Mucosa of rectum (tissue), 2 donors: ENCODE measurements around the gene ATP5IF1.

ENCODE experiments used
- H3K27ac ChIP-seq, 2 donors: one replicate each; pipeline ENCODE4 v1.7.0; 2013; ENCODE audit warnings: inconsistent platforms in 2 of 2, low read depth in 2 of 2, low read length in 2 of 2
- H3K27me3 ChIP-seq, 2 donors: one replicate each; pipeline ENCODE4 v1.7.0; 2013; ENCODE audit warnings: low read length in 2 of 2; ENCODE audit not compliant: control insufficient read depth in 2 of 2, insufficient read depth in 2 of 2
- H3K36me3 ChIP-seq, 2 donors: one replicate each; pipeline ENCODE4 v1.7.0; 2013; ENCODE audit warnings: low read length in 2 of 2; ENCODE audit not compliant: control insufficient read depth in 2 of 2, insufficient read depth in 2 of 2
- H3K4me1 ChIP-seq, 2 donors: one replicate each; pipeline ENCODE4 v1.7.0; 2013; ENCODE audit warnings: low read length in 2 of 2, mild to moderate bottlenecking in 1 of 2; ENCODE audit not compliant: control insufficient read depth in 2 of 2, insufficient read depth in 2 of 2
- H3K4me3 ChIP-seq, 2 donors: one replicate each; pipeline ENCODE4 v1.7.0; 2013; ENCODE audit warnings: low read length in 2 of 2
- H3K9ac ChIP-seq, 2 donors: one replicate each; pipeline ENCODE4 v1.7.0; 2013; ENCODE audit warnings: low read length in 2 of 2, low read depth in 1 of 2, mild to moderate bottlenecking in 1 of 2
- H3K9me3 ChIP-seq, 2 donors: one replicate each; pipeline ENCODE4 v1.7.0; 2013; ENCODE audit warnings: low read length in 2 of 2; ENCODE audit not compliant: control insufficient read depth in 2 of 2
- donor health status: healthy.
- donor health status: Normal muscosa, but diverticular disease.

Gene ATP5IF1

DNA sequence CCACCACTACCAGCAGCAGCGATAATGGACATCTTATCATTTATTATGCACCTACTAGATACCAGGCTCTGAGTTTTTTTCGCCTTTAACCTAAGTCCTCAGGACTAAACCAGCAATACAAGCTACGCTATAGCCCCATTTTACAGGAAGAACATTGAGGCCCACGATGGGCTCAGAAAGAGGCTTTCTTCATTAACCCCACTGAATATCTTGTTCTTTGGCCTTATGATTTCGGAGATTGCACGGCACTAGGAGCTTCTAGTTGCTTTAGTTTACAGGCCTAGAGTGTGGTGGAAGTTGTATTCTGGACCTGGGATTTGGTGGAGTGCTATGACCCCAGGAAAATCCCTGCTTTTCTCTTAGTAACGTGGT lies 24.9 kb downstream of the ATP5IF1 start:
- Histone ChIP-seq H3K27me3 (no peaks in the 10 kb centered on the region), H3K4me3 (peak overlapping the region; percentile 82 to 88), H3K9ac (peak overlapping the region; percentile 14 to 56), H3K27ac (no peak overlapping the region), H3K9me3 (no peaks in the 10 kb centered on the region), H3K36me3 (no peaks in the 10 kb centered on the region), H3K4me1 (peaks cover 14 to 15% of the 10 kb centered on the region in 2 donors)

DNA sequence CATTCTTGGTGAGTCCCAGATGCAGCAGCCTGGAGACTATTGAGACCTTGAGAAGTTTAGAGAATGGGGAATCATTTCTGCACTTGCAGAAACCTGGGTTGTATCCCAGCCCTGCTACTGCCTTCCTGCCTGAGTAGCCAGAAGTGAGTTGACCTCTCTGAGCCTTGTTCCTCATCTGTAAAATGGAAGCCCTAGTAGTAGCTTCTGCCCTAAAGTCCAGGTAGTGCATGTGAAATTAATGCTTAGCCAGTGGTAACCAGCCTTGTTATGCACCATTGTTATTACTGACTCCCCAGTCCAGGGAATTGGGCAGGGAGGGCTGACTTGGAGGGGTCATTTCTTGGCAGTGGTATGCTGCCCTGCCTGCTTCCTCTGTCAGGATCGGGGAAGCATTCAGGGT lies 29.0 kb downstream of the ATP5IF1 start:
- Histone ChIP-seq H3K4me1 (peaks cover 9 to 10% of the 10 kb centered on the region in 2 donors), H3K27me3 (no peaks in the 10 kb centered on the region), H3K9me3 (no peaks in the 10 kb centered on the region), H3K36me3 (no peaks in the 10 kb centered on the region), H3K9ac (no peak overlapping the region), H3K4me3 (no peak overlapping the region), H3K27ac (no peak overlapping the region)

DNA sequence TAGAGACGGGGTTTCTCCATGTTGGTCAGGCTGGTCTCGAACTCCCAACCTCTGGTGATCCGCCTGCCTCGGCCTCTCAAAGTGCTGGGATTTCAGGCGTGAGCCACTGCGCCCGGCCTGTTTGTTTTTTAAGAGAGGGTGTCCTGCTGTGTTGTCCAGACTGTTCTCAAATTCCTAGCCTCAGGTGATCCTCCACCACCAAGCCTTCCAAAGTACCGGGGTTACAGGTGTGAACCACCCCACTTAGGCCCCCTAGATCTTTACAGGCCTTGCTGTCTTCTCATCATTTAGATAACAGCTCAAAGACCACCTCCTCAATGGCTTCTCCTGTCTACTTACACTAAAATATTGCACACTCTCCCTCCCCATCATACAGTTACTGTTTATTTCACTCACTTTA lies 29.7 kb downstream of the ATP5IF1 start:
- H3K4me1 ChIP-seq = peaks cover 9 to 10% of the 10 kb centered on the region in 2 donors
- no peak overlapping the region for H3K9ac ChIP-seq
- H3K27me3 ChIP-seq = no peaks in the 10 kb centered on the region

DNA sequence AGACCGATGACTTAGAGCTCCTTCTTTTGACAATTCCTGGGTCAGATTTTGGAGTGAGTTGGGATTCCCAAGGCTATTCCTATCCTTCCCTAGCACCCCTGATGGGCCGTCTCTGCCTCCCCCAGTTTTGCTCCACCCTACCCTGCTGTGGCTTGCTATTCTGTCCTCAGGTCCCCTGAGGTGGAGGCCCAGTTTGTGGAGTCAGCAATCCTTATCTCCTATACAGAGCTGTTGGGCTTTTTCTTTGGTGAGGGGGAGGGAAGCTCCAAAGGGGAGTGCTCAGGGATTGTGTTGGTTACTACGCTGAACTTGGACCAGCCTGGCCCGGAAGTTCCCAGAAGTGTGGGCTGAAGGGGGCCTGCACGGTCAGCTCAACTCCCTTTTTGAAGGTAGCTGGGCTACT lies 31.0 kb downstream of the ATP5IF1 start:
- H3K27ac ChIP-seq = no peak overlapping the region
- peaks cover 0 to 4% of the 10 kb centered on the region in 2 donors for H3K4me1 ChIP-seq
- H3K27me3 ChIP-seq = no peaks in the 10 kb centered on the region
- no peak overlapping the region for H3K9ac ChIP-seq
- peaks cover 5 to 11% of the 10 kb centered on the region in 2 donors for H3K36me3 ChIP-seq
- no peaks in the 10 kb centered on the region for H3K9me3 ChIP-seq
- no peak overlapping the region for H3K4me3 ChIP-seq

More for the DNA sequence above, 29.7 kb downstream of the ATP5IF1 start:
- H3K4me3 ChIP-seq = no peak overlapping the region
- no peak overlapping the region for H3K27ac ChIP-seq
- no peaks in the 10 kb centered on the region for H3K36me3 ChIP-seq
- no peaks in the 10 kb centered on the region for H3K9me3 ChIP-seq

DNA sequence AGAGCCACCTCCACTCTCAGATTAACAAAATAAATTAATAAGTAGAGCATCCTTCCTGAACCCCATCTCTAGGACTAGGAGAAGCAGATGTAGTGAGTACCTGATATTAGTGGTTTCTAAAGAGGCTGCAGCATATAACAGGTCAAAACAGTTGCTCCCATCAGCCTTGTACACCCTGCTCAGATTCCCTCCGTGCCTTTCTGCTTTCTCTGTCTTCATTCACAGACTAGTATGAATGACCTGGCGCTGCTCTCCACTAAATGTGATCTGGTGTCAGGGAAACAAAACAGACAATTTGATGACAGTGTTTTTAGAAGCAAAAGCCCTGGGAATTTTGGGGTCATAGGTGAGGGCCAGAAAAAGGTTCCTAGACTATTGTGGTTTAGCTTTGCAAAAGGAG lies 31.7 kb downstream of the ATP5IF1 start:
- Histone ChIP-seq H3K27me3 (no peaks in the 10 kb centered on the region), H3K9ac (no peak overlapping the region), H3K9me3 (no peaks in the 10 kb centered on the region), H3K36me3 (peaks cover 12 to 18% of the 10 kb centered on the region in 2 donors), H3K4me3 (no peak overlapping the region), H3K4me1 (peaks cover 0 to 4% of the 10 kb centered on the region in 2 donors), H3K27ac (no peak overlapping the region)

DNA sequence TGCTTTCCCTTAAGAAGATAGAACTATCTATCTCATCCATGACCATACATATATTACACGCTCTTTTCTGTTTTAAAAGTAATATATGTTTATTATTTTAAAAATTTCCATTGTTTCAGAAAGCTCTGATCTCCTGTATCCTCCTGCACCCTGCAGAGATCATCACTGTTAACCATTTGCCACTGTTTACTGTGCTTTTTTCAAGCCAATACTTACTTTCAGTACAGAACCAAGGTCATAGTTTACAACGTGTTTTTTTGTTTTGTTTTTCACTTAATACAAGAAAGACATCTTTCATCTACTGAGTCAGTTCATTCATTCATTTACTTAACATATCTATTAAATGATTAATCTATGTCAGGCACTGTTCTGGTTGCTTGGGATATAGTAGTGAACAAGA lies 33.6 kb downstream of the ATP5IF1 start:
- H3K27me3 ChIP-seq = no peaks in the 10 kb centered on the region
- no peak overlapping the region for H3K4me3 ChIP-seq
- peaks cover 30 to 33% of the 10 kb centered on the region in 2 donors for H3K36me3 ChIP-seq
- H3K4me1 ChIP-seq = no peaks in the 10 kb centered on the region
- no peak overlapping the region for H3K9ac ChIP-seq
- no peak overlapping the region for H3K27ac ChIP-seq
- no peaks in the 10 kb centered on the region for H3K9me3 ChIP-seq

DNA sequence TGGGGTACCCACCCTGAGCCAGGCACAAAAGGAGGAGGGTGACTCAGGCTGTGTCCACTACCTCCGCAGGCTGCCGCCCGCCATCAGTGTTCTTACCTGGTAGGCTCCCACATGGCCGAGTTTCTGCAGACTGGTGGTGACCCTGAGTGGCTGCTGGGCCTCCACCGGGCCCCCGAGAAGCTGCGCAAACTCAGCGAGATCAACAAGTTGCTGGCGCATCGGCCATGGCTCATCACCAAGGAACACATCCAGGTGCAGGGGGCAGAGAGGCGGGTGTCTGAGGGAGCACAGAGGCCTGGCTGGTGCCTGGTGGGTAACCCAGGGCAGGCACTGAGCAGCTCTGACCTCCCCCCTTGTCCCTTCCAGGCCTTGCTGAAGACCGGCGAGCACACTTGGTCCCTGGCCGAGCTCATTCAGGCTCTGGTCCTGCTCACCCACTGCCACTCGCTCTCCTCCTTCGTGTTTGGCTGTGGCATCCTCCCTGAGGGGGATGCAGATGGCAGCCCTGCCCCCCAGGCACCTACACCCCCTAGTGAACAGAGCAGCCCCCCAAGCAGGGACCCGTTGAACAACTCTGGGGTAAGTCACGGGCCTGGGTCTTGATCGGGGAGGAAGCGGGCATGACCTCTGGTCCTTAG lies 36.4 kb downstream of the ATP5IF1 start:
- Histone ChIP-seq H3K9me3 (no peaks in the 10 kb centered on the region), H3K4me3 (no peak overlapping the region), H3K4me1 (no peaks in the 10 kb centered on the region), H3K36me3 (peaks cover 36 to 38% of the 10 kb centered on the region in 2 donors), H3K27me3 (no peaks in the 10 kb centered on the region), H3K9ac (no peak overlapping the region), H3K27ac (no peak overlapping the region)

DNA sequence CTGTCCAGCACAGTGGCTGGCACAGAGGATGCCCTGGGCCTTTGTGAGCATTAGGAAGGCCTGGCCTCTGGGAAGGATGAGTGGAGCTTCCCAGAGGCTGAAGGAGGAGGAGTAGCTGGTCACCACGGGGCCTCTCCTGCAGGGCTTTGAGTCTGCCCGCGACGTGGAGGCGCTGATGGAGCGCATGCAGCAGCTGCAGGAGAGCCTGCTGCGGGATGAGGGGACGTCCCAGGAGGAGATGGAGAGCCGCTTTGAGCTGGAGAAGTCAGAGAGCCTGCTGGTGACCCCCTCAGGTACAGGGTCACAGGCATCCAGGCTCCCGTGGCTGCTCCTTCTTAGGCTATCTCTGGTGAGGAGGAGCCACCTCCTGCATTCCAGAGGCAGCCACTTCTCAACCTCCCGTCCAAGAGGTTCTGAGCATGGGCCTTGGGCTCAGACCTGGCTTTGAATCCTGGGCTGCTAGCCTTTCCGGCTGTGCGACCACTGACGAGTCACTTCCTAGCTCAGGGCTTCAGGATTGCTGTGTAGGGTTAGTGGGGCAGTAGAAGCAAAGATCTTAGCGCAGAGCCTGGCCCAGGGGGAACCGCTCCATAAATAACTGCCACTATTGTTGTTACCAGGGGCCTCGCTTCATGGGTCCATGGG lies 37.4 kb downstream of the ATP5IF1 start:
- H3K9me3 ChIP-seq = no peaks in the 10 kb centered on the region
- H3K4me3 ChIP-seq = no peak overlapping the region
- no peak overlapping the region for H3K9ac ChIP-seq
- peaks cover 44% of the 10 kb centered on the region in 2 donors for H3K36me3 ChIP-seq
- H3K27me3 ChIP-seq = no peaks in the 10 kb centered on the region
- H3K4me1 ChIP-seq = no peaks in the 10 kb centered on the region
- no peak overlapping the region for H3K27ac ChIP-seq

DNA sequence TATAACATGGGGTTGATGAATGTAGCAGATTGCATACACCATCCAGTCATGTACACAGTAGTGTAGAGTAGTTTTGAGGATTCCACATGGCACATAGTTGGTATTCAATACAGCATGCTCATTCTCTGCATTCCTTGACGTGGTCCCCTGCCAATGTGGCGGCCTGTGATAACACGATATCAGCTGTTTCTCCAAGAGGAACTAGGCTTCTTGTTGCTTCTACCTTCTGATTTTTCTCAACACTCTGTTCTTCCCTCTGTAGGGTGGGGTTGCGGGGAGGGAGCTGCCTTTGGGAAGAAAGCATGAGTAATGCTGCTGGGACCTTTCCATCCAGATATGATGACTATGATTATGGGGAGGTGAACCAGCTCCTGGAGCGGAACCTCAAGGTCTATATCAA lies 42.8 kb downstream of the ATP5IF1 start:
- H3K4me3 ChIP-seq = no peak overlapping the region
- no peak overlapping the region for H3K27ac ChIP-seq
- no peak overlapping the region for H3K9ac ChIP-seq
- H3K4me1 ChIP-seq = peaks cover 23 to 24% of the 10 kb centered on the region in 2 donors
- H3K9me3 ChIP-seq = no peaks in the 10 kb centered on the region
- peaks cover 38 to 51% of the 10 kb centered on the region in 2 donors for H3K36me3 ChIP-seq
- H3K27me3 ChIP-seq = no peaks in the 10 kb centered on the region

DNA sequence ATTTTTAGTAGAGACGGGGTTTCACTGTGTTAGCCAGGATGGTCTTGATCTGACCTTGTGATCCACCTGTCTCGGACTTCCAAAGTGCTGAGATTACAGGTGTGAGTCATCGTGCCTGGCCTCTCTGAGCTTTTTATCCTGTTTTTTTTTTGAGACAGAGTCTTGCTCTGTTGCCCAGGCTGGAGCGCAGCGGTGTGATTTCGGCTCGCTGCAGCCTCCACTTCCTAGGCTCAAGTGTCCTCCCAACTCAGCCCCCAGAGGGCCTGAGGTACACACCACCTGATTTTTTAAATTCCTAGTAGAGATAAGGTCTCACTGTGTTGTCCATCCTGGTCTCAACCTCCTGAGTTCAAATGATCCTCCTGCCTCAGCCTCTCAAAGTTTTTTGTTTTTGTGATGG lies 43.8 kb downstream of the ATP5IF1 start:
- no peaks in the 10 kb centered on the region for H3K27me3 ChIP-seq
- H3K9ac ChIP-seq = no peak overlapping the region
- H3K9me3 ChIP-seq = no peaks in the 10 kb centered on the region
- no peak overlapping the region for H3K4me3 ChIP-seq
- H3K27ac ChIP-seq = no peak overlapping the region
- H3K4me1 ChIP-seq = peaks cover 23 to 24% of the 10 kb centered on the region in 2 donors
- H3K36me3 ChIP-seq = peaks cover 32 to 42% of the 10 kb centered on the region in 2 donors
